Stimulated activated CD8-positive, alpha-beta memory T cell treated with anti-CD3 and anti-CD28 coated beads, Interleukin-15, amount 100 ng/mL, for 24 hours (primary cell): ENCODE measurements around the gene CCDC8.
"Not testable (repeated sequence)": the region's sequence is repeated elsewhere in the genome, so short reads cannot be mapped to it uniquely, and the experiment has no call there.

Experiments
- DNase-seq: peaks from one replicate; pipeline ENCODE4 v3.0.0-alpha.2; 2020; ENCODE audit warnings: low read depth

The CCDC8 gene

GRCh38 chr19:46413262-46414031 is at the start of gene CCDC8:
Gene CCDC8, minus strand, starts transcription at chr19:46413564. Its CDS starts 754 bp downstream, at chr19:46412810.
- DNase-seq: no peak

DNA sequence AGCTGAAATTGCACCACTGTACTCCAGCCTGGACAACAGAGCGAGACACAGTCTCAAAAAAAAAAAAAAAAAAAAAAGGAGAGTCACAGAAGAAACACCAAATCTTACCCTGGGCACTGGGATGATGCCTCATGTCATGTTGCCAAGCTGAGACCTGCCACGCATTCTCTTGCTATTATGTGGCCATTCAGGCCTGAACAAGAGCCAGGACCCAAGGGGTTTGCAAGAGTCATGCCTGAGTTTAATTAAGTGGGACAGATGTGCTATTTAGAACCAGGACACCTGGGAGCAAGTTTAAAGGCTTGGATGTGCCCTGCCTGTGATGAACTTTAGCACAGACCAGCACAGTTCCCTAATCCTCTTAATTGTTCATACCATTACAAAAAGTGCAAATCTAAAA is 48.2 kb upstream of the CCDC8 start:
- no peak for DNase-seq

DNA sequence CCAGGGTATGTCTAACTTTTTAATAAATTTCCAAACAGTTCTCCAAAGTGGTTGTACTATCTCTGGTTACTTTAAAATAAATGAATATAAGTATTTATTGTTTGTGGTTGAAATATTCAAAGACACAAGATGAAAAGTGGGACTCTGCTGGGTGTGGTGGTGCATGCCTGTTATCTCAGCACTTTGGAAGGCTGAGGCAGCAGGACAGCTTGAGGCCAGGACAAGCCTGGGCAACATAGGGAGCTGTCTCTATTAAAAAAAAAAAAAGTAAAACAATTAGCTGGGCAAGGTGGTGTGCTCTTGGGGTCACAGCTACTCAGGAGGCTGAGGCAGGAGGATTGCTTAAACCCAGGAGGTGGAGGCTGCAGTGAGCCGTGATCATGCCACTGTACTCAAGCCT is 47.6 kb upstream of the CCDC8 start:
- DNase-seq: no peak

DNA sequence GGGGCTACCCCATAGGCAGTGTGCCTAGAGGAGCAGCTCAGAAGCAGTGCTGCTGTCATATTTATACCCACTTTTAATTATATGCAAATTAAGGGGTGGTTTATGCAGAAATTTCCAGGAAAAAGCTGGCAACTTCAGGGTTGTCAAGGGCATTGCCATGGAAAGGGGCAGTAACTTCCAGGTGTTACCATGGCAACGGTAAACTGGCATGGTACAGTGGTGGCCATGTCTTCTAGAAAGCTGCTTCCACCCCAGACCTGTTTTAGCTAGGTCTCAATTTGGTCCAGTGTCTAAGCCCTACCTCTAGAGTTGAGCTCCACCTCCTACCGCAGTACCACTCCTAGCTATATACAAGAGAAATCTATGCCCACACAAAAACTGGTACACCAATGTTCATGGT is 46.7 kb upstream of the CCDC8 start:
- no peak for DNase-seq

GRCh38 chr19:46456930-46457329 is 43.6 kb upstream of the CCDC8 start:
- DNase-seq: no peak

DNA sequence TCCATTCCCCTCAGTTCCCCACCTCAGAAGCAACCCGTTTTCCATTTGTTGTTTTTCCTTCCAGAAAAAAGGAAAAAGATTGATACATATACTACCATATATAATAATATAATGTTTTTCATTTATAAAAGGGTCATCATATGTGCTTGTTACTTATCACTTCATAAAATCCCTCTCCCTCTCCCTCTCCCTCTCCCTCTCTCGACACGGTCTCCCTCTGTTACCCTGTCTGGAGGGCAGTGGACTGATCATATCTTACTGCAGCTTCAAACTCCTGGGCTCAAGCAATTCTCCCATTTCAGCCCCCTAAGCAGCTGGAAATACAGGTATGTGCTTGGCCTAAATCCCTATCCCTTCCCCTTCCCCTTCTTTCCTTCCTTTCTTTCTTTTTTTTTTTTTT is 40.9 kb upstream of the CCDC8 start:
- DNase-seq: no peak

- DNase-seq: no peak
Observed at GRCh38 chr19:46453661-46454060, 40.3 kb upstream of the CCDC8 start.

- DNase-seq: no peak
Observed at GRCh38 chr19:46452186-46452585, 38.8 kb upstream of the CCDC8 start.

DNA sequence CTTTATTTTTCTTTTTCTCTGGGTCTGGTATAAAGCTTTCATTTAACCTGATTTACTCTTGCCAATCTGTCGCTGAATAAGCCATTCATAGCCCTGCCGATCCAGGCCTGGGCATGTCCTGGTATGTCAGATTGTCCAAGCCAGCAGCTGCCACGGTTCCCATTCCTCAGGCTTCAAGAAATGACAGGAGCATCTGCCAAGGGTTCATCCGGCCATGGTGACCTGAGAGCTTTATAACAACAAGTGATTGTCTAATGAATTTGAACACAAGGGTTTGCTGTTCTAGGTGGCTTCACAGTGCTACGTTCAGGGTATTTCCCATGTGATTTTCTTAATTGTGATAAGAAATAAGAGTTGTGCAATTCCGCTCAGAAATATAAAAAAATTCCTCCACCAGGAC is 38.0 kb upstream of the CCDC8 start:
- no peak for DNase-seq

DNA sequence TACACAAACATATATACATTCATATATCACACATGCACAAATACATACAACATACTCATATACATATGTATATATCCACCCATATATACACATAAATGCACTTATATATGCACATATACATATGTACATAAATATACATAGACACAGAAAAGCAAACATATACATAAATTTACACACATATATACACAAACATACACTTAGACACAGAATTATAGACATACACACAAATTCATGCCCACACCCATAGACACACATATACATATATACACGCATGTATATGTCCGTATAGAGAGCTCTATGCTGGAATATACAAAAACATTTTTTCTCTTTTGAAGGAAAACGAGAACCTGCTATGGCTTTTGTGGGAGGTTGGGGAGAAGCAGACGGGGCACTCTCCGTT is 37.4 kb upstream of the CCDC8 start:
- no peak for DNase-seq

DNA sequence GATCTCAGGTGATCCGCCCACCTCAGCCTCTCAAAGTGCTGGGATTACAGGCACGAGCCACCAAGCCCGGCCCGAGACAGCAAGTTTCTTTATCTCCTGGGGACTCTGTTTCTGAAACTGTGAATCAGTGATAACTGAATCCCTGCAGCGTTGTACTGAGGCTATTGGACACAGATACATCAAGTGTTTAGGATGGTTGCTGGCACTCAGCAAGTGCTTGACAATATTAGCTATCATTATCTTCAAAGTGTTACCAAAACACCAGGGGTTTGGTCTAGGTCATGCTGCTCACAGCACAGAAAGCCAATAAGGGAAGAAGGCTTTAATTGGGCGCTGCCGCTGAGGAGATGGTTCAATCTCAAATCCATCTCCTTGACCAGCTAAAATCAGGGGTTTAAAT is 35.9 kb upstream of the CCDC8 start:
- DNase-seq: no peak

DNA sequence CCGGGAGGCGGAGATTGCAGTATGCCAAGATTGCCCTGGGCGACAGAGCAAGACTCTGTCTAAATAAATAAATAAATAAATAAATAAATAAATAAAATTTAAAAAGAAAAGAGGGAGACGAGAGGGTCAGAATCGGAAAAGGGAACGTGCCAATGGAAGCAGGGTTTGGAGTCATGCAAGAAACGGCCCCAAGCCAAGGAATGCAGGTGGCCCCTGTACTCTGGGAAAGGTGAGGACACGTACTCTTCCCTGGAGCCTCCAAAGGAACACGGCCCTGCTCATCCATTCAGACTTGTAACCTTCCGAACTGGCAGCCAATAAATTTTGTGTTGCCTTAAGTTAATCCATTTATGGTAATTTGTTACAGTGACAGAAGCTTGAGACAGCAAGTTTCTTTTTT is 35.2 kb upstream of the CCDC8 start:
- no peak for DNase-seq

GRCh38 chr19:46447824-46448223 is 34.5 kb upstream of the CCDC8 start:
- DNase-seq: no peak

DNA sequence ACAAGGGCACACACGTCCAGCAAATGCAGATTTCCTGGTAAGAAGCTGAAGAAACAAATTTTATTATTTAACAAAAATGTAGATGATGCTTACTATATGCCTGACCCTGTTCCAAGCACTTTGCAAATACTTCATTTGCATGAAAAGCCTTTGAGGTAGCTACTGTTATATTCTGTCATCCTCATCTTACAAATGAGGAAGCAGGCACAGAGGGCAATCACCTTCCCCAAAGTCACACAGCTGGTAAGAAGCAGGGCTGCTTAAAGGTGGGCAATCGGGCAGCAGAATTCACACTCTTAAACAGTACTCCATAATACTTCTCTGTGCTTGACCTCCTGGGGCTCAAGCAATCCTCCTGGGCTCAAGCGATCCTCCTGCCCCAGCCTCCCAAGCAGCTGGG is 33.6 kb upstream of the CCDC8 start:
- no peak for DNase-seq

DNA sequence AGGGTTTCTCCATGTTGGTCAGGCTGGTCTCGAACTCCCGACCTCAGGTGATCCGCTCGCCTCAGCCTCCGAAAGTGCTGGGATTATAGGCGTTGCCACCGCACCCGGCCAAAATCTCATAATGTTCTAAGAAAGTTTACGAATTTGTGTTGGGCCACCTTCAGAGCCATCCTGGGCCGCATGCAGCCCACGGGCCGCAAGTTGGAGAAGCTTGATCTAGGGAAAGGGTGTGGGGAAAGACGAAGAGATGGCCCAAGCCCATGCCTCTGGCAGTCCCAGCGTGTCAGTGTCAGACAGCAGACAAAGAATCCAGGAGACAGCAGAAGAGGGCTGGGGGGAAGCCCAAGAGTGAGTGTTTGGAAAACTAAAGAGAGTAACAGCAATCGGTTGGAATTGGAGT is 32.7 kb upstream of the CCDC8 start:
- DNase-seq: no peak

GRCh38 chr19:46442808-46443450 is 29.6 kb upstream of the CCDC8 start:
- DNase-seq: no peak

DNA sequence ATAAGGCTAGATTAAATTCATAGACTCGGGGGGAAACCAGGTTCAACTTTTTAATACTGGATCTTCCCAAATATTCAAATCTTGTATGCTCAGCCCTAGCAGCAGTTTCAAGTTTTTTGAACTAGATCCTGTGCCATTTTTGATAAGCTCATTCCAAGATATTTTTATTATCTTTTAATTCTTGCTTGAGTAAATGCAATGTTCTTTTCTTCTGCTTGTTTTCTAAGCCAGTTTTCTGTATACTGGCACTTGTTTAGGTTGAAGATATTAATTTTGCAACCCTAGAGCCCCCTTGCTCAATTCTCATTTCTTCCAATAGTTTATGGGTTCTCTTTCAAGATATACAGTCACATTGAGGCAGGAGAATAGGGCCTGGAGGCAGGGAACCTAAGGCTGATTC is 28.5 kb upstream of the CCDC8 start:
- no peak for DNase-seq

DNA sequence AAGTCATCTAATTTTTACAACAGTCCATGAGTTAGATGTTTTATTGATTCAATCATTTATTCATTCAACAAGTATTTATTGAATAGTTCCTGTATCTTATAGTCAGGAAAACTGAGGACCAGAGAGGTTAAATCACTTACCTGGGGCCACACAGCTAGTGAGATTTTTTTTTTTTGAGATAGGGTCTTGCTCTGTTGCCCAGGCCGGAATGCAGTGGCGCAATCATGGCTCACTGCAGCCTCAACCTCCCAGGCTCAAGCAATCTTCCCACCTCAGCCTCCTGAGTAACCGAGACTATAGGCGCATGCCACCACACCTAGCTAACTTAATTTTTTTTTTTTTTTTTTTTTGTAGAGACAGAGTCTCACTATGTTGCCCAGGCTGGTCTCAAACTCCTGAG is 22.3 kb upstream of the CCDC8 start:
- DNase-seq: not testable (repeated sequence)

- DNase-seq: no peak
Observed at GRCh38 chr19:46435009-46435408, 21.6 kb upstream of the CCDC8 start.

DNA sequence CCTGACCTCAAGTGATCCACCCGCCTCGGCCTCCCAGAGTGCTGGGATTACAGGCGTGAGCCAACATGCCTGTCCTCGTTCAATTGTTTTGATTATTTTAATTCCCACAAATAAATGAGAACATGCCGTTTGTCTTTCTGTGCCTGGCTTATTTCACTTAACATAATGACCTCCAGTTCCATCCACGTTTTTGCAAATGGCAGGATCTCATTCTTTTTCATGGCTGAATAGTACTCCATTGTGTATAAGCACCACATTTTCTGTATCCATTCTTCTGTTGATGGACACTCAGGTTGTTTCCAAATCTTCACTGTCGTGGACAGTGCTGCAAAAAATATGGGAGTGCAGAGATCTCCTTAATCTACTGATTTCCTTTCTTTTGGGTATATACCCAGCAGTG is 20.1 kb upstream of the CCDC8 start:
- DNase-seq: not testable (repeated sequence)

- no peak for DNase-seq
Observed at GRCh38 chr19:46431824-46432223, 18.5 kb upstream of the CCDC8 start.

GRCh38 chr19:46429999-46430398 is 16.6 kb upstream of the CCDC8 start:
- no peak for DNase-seq

- no peak for DNase-seq
Observed at GRCh38 chr19:46428239-46429135, 15.1 kb upstream of the CCDC8 start, which contains the start of gene PNMA8C. Gene PNMA8C, minus strand, starts transcription at chr19:46428936. Its CDS starts 577 bp downstream, at chr19:46428359.
